ENCODE measurements around the gene TMED7. TPM values are rescaled to one million over a fixed set of nuclear protein-coding genes. Genes with fewer than 3 reads are reported as not detected.

The TMED7 gene
- total RNA-seq, 2 experiments from 2014 or later, result 39.9 to 44.6 TPM

- intact Hi-C loops (cut with micrococcal nuclease), result loop anchor here (10.0 kb wide), 1 partner anchor 198 kb away; no protein-coding TSS in a partner anchor
- ATAC-seq, result no peak
- DNase-seq, result no peak
- H3K4me3 Mint-ChIP-seq, result no peak overlapping the region
- ChIA-PET POLR2A (interaction anchor here (0.6 kb wide), 1 partner anchor 93 kb away, joined by 3 read pairs; no protein-coding TSS in a partner anchor), CTCF (interaction anchor here (1.0 to 7.5 kb wide), 6 partner anchors 9 to 265 kb away, joined by 3 to 127 read pairs (median 10); no protein-coding TSS in a partner anchor)
- peaks cover 3% of the 10 kb centered on the region for H3K4me1 Mint-ChIP-seq (ENCODE audit: low read depth)
- no peaks in the 10 kb centered on the region for H3K9me3 Mint-ChIP-seq
- TF ChIP-seq CTCF (IDR thresholded peaks at IDR 0.05), result no peak
- H3K36me3 Mint-ChIP-seq (ENCODE audit: low read depth), result no peaks in the 10 kb centered on the region
- no peak overlapping the region for H3K27ac Mint-ChIP-seq
- no peaks in the 10 kb centered on the region for H3K27me3 Mint-ChIP-seq
These were observed 52.7 kb downstream of the TMED7 start for GRCh38 chr5:115573133-115573532.

- no peak for DNase-seq
- ATAC-seq, result no peak
- Mint-ChIP-seq H3K27ac (no peak overlapping the region), H3K9me3 (no peaks in the 10 kb centered on the region), H3K4me1 (ENCODE audit: low read depth) (peaks cover 3% of the 10 kb centered on the region), H3K36me3 (ENCODE audit: low read depth) (no peaks in the 10 kb centered on the region), H3K27me3 (peaks cover 3% of the 10 kb centered on the region), H3K4me3 (no peak overlapping the region)
- ChIA-PET CTCF (interaction anchor here (0.9 to 7.5 kb wide), 4 partner anchors 29 to 474 kb away, joined by 3 to 127 read pairs (median 3); no protein-coding TSS in a partner anchor), POLR2A (no interaction called here)
- no peak for TF ChIP-seq CTCF (IDR thresholded peaks at IDR 0.05)
- intact Hi-C loops (cut with micrococcal nuclease), result loop anchor here (10.0 kb wide), 1 partner anchor 197 kb away; no protein-coding TSS in a partner anchor
These were observed 54.4 kb downstream of the TMED7 start for GRCh38 chr5:115571441-115571878.

- intact Hi-C loops (cut with micrococcal nuclease), result no loop called here
- Mint-ChIP-seq H3K36me3 (ENCODE audit: low read depth) (no peaks in the 10 kb centered on the region), H3K4me1 (ENCODE audit: low read depth) (no peaks in the 10 kb centered on the region), H3K4me3 (no peak overlapping the region), H3K27ac (no peak overlapping the region), H3K9me3 (no peaks in the 10 kb centered on the region), H3K27me3 (peaks cover 8% of the 10 kb centered on the region)
- CTCF ChIA-PET, result no interaction called here
- no peak for TF ChIP-seq CTCF (IDR thresholded peaks at IDR 0.05)
- POLR2A ChIA-PET, result no interaction called here
- DNase-seq, result no peak
- ATAC-seq, result no peak
These were observed 57.2 kb downstream of the TMED7 start for GRCh38 chr5:115568668-115569067.

- ChIA-PET POLR2A (no interaction called here), CTCF (no interaction called here)
- DNase-seq (no peak), ATAC-seq (no peak)
- no peak overlapping the region for H3K27ac Mint-ChIP-seq
- no peak for TF ChIP-seq CTCF (IDR thresholded peaks at IDR 0.05)
- H3K4me1 Mint-ChIP-seq (ENCODE audit: low read depth), result no peaks in the 10 kb centered on the region
- no peaks in the 10 kb centered on the region for H3K9me3 Mint-ChIP-seq
- H3K36me3 Mint-ChIP-seq (ENCODE audit: low read depth), result no peaks in the 10 kb centered on the region
- intact Hi-C loops (cut with micrococcal nuclease), result no loop called here
- peaks cover 14% of the 10 kb centered on the region for H3K27me3 Mint-ChIP-seq
- no peak overlapping the region for H3K4me3 Mint-ChIP-seq
These were observed 60.6 kb downstream of the TMED7 start for GRCh38 chr5:115565233-115565632.

Other genes starting within 250 kb of the TMED7 start
- 10 to 100 TPM; 16.6 to 16.7 TPM for gene FEM1C, start 81.3 kb downstream of the TMED7 start, total RNA-seq
- gene TICAM2, start 23.6 kb downstream of the TMED7 start, total RNA-seq, result under 1 TPM; 0.27 to 0.96 TPM
- under 1 TPM; 0.18 to 0.22 TPM for gene CDO1, start 190.6 kb upstream of the TMED7 start, total RNA-seq
- gene ATG12, start 215.5 kb upstream of the TMED7 start, total RNA-seq, result 10 to 100 TPM; 37.2 to 37.8 TPM
- 100 to 1,000 TPM; 102 to 107 TPM for gene AP3S1, start 215.9 kb upstream of the TMED7 start, total RNA-seq

Measured in activated CD8-positive, alpha-beta T cell treated with anti-CD3 and anti-CD28 coated beads for 36 hours (primary cell).